Measurements from ENCODE around the gene RAB3IP.

Gene RAB3IP

DNA sequence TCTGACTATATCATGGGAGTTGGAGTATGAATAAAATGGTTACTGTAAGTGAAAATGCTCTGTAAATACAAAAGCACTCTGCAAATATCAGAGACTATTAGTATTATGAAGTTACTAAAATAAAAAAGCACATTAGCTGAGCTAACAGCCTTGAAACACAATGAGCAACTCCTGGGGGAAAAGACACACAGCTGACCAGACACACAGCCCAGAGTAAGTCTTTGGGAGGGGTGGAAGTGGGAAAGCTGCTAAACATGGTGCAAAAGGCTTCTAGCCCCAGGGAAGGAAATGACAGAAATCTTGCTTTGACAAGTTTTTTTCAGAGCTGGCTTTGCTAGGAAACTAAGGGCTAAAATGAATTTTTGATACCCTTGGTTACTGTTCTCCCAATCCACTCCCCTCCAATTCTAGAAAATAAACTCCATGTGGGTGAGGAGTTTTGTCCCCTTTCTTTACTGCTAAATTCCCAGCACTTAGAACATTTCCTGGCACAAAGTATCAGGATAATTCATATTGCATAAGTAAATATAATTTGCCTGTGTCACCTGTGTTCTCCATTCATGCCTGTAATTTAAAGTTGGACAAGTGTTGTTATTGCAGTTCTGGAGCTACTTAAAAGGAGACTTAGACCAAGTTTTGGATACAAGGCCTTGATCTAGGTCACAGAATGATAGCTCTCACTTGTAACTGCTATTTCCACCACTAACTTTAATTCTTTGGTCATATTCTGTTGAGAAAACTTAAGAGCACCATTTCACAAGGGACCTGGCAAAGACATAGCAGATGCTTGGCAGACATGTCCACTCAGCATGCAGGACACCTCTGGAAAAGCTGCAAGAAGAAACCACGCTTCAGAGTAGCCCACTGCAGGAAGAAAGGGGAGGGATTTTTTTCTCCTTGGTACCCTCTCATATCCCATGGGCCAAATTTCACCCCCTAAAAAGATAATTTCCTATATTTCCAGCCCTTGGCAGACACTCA, 19.0 kb upstream of the RAB3IP start:
- Histone ChIP-seq H3K9ac (ENCODE audit: low read depth, low read length) (no peak overlapping the region), H3K27ac (ENCODE audit: low read length) (no peak overlapping the region), H3K4me3 (ENCODE audit: low read length) (no peak overlapping the region), H3K27me3 (ENCODE audit: insufficient read depth, low read length) (no peaks in the 10 kb centered on the region), H3K4me1 (ENCODE audit: insufficient read depth, low read length) (no peaks in the 10 kb centered on the region), H3K36me3 (ENCODE audit: insufficient read depth, low read depth, low read length) (no peaks in the 10 kb centered on the region), H3K9me3 (ENCODE audit: insufficient read depth, low read depth, low read length) (no peaks in the 10 kb centered on the region)

DNA sequence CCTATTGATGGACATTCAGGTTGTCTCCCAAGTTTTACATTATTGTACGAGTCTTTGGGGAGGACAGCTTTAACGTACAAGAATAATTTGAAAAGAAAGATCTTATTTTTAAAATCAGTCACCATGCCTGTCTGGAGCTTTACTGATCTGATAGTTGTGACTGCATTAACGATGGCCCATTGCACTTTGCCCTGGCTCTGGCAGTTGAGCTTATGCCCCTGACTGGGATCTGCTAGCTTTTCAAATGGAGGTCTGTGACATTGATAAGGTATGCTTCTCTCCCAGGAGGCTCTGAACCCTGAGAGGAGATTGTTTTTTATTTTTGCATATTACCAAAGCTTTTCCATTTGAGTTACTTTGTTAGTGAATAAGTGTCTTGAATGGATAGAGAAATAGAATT, 17.9 kb upstream of the RAB3IP start:
- no peaks in the 10 kb centered on the region for H3K27me3 ChIP-seq (ENCODE audit: insufficient read depth, low read length)

DNA sequence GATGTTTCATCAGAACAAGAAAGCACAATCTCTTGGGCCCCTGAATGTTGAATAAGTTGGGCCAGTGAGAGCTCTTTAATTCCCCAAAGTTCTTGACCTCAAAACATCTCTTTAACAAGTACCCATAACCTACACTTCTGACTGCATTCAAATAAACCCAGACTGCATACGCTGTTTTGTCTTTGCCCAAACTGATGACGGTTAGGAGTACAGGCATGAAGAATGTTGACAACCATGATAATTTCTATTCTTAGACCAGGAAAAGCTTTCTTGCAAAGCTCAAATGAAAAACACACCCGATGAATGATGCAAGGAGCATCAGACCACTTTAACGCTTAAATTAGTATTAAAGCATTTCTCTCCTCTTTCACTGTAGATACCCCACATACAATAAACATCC, 11.7 kb upstream of the RAB3IP start:
- H3K36me3 ChIP-seq (ENCODE audit: insufficient read depth, low read depth, low read length) = no peaks in the 10 kb centered on the region
- no peak overlapping the region for H3K27ac ChIP-seq (ENCODE audit: low read length)
- H3K4me1 ChIP-seq (ENCODE audit: insufficient read depth, low read length) = no peaks in the 10 kb centered on the region
- no peaks in the 10 kb centered on the region for H3K27me3 ChIP-seq (ENCODE audit: insufficient read depth, low read length)
- H3K4me3 ChIP-seq (ENCODE audit: low read length) = no peak overlapping the region
- H3K9ac ChIP-seq (ENCODE audit: low read depth, low read length) = no peak overlapping the region
- no peaks in the 10 kb centered on the region for H3K9me3 ChIP-seq (ENCODE audit: insufficient read depth, low read depth, low read length)

More for the DNA sequence above, 17.9 kb upstream of the RAB3IP start:
- Histone ChIP-seq H3K4me3 (ENCODE audit: low read length) (no peak overlapping the region), H3K4me1 (ENCODE audit: insufficient read depth, low read length) (no peaks in the 10 kb centered on the region), H3K36me3 (ENCODE audit: insufficient read depth, low read depth, low read length) (no peaks in the 10 kb centered on the region), H3K27ac (ENCODE audit: low read length) (no peak overlapping the region), H3K9me3 (ENCODE audit: insufficient read depth, low read depth, low read length) (no peaks in the 10 kb centered on the region), H3K9ac (ENCODE audit: low read depth, low read length) (no peak overlapping the region)

DNA sequence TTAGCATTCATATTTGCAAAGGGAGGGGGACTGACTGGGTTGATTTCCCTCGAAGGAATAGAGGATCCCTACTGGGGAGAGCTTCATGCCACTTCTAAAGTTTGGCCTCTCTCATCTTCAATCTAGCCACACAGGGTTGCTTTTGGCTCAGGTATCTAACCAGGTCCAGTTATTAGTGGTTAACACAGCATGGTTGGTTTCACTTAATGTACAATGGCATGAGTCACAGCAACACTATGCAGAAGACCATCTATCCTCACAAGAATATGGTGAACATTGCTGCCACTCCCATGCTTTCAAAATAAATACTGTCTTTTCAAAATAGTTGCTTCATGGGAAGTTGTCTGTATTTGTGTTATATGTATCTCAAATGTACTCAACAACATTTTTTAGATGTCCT, 6.6 kb upstream of the RAB3IP start:
- H3K9me3 ChIP-seq (ENCODE audit: insufficient read depth, low read depth, low read length) = no peaks in the 10 kb centered on the region
- H3K9ac ChIP-seq (ENCODE audit: low read depth, low read length) = no peak overlapping the region
- peaks cover 7% of the 10 kb centered on the region for H3K27me3 ChIP-seq (ENCODE audit: insufficient read depth, low read length)
- no peaks in the 10 kb centered on the region for H3K36me3 ChIP-seq (ENCODE audit: insufficient read depth, low read depth, low read length)
- no peak overlapping the region for H3K27ac ChIP-seq (ENCODE audit: low read length)
- H3K4me3 ChIP-seq (ENCODE audit: low read length) = no peak overlapping the region
- no peaks in the 10 kb centered on the region for H3K4me1 ChIP-seq (ENCODE audit: insufficient read depth, low read length)

DNA sequence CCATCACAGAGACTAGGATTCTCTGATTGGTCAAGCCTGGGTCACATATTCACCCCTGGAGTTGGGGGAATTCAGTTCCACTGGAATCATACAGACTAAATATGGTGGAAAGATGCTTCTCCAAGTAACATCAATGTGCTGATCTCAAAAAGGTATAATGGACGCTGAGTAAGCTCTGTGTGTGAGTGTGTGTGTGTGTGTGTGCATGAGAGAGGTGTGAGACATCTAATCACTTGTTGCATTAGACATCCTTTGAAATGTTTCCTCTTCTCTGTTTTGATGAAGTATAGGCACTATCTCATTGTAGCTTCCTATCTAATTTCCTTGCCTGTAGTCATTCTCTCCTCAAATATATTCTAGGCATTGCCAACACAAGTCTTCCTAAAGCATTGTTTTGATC, 5.0 kb upstream of the RAB3IP start:
- Histone ChIP-seq H3K9ac (ENCODE audit: low read depth, low read length) (no peak overlapping the region), H3K36me3 (ENCODE audit: insufficient read depth, low read depth, low read length) (no peaks in the 10 kb centered on the region), H3K4me1 (ENCODE audit: insufficient read depth, low read length) (peaks cover 4% of the 10 kb centered on the region; the same call in 1 of the 2 replicates), H3K27ac (ENCODE audit: low read length) (no peak overlapping the region), H3K27me3 (ENCODE audit: insufficient read depth, low read length) (peaks cover 20% of the 10 kb centered on the region), H3K9me3 (ENCODE audit: insufficient read depth, low read depth, low read length) (no peaks in the 10 kb centered on the region), H3K4me3 (ENCODE audit: low read length) (no peak overlapping the region)

DNA sequence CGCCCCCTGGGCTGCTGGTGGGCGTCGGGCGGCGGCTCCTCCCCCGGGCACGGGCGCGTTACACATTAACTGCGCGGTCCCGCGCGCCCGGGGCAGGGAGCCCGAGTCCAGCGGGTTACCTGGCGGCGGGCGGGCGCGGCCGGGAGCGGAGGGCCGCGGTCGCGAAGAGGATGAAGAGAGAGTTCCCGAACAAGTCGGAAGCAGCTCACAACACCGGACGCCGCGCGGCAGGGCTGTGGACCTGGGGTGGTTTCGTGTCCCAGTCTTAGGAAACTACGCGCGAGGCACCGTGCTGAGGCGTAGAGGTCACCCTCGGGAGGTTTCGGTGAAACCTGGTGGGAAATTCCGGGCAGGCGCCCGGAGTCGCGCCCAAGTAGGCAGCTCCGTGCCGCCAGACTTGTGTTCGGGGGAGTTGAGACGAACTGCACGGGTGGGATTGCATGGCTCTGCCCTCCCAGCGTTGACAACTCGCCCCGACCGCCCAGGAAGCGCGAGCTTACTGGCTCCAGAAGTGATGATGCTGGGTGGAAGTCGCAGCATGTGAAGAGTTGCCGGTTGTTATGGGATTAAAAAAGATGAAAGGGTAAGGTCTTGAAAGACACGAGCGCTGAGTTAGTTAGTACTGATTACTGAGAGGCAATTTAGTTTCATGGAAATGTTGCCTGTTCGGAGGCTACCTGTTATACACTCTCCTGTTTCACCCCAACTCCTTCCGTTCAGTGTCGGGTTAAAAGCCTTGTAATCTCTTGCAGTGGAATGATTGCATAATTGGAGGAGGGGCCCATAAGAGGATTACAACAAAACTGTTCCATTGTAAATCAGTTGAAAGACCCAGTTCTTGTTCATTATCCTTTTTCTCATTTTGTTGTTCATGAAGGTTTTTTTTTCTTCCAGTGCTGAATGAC, 879 bp downstream of the RAB3IP start:
- Histone ChIP-seq H3K4me3 (ENCODE audit: low read length) (peak overlapping the region; percentile 78), H3K9ac (ENCODE audit: low read depth, low read length) (peak overlapping the region; percentile 65; the same call in 1 of the 2 replicates), H3K27me3 (ENCODE audit: insufficient read depth, low read length) (peaks cover 40% of the 10 kb centered on the region), H3K27ac (ENCODE audit: low read length) (no peak overlapping the region), H3K4me1 (ENCODE audit: insufficient read depth, low read length) (peaks cover 10% of the 10 kb centered on the region; the same call in 1 of the 2 replicates), H3K9me3 (ENCODE audit: insufficient read depth, low read depth, low read length) (no peaks in the 10 kb centered on the region), H3K36me3 (ENCODE audit: insufficient read depth, low read depth, low read length) (no peaks in the 10 kb centered on the region)

DNA sequence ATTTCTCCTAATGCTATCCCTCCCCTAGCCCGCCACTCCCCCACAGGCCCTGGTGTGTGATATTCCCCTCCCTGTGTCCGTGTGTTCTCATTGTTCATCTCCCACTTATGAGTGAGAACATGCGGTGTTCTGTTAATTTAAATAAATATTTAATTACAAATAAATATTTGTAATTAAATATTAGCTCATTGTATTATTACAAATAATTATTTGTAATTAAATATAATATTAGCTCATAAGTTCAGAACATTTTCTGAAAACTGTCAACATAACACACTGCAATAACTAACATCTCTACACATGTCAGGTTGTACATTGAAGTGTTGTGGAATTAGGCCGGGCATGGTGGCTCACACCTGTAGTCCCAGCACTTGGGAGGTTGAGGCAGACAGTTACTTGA, 5.4 kb downstream of the RAB3IP start:
- peaks cover 20% of the 10 kb centered on the region for H3K27me3 ChIP-seq (ENCODE audit: insufficient read depth, low read length)

DNA sequence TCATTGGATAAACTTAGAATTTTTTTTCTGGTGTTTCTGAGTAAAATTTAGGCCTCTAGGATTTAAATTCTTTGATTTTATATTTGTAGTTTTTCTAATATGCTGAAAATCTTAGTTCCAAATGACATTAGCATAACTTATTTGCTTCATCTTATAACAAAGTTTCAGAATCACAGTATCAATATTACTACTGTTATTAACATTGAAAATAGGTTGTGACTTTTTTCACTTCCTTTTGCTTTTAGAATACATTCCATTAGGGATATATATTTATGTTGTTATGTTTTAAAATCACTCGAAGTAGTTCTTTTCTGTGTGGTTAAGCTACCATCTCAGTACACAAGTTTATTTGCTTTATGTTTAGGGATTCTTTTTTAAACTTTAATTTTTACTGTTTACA, 12.8 kb downstream of the RAB3IP start:
- H3K9me3 ChIP-seq (ENCODE audit: insufficient read depth, low read depth, low read length) = peaks cover 15% of the 10 kb centered on the region
- no peak overlapping the region for H3K4me3 ChIP-seq (ENCODE audit: low read length)
- no peak overlapping the region for H3K27ac ChIP-seq (ENCODE audit: low read length)
- no peak overlapping the region for H3K9ac ChIP-seq (ENCODE audit: low read depth, low read length)
- H3K36me3 ChIP-seq (ENCODE audit: insufficient read depth, low read depth, low read length) = peaks cover 12% of the 10 kb centered on the region
- no peaks in the 10 kb centered on the region for H3K4me1 ChIP-seq (ENCODE audit: insufficient read depth, low read length)
- no peaks in the 10 kb centered on the region for H3K27me3 ChIP-seq (ENCODE audit: insufficient read depth, low read length)

More for the DNA sequence above, 5.4 kb downstream of the RAB3IP start:
- Histone ChIP-seq H3K4me1 (ENCODE audit: insufficient read depth, low read length) (peaks cover 7% of the 10 kb centered on the region; the same call in 1 of the 2 replicates), H3K9ac (ENCODE audit: low read depth, low read length) (no peak overlapping the region), H3K9me3 (ENCODE audit: insufficient read depth, low read depth, low read length) (peaks cover 10% of the 10 kb centered on the region), H3K27ac (ENCODE audit: low read length) (no peak overlapping the region), H3K4me3 (ENCODE audit: low read length) (no peak overlapping the region), H3K36me3 (ENCODE audit: insufficient read depth, low read depth, low read length) (0 out of 2 replicates have a peak, but pooled peaks cover 4% of the 10 kb centered on the region)

DNA sequence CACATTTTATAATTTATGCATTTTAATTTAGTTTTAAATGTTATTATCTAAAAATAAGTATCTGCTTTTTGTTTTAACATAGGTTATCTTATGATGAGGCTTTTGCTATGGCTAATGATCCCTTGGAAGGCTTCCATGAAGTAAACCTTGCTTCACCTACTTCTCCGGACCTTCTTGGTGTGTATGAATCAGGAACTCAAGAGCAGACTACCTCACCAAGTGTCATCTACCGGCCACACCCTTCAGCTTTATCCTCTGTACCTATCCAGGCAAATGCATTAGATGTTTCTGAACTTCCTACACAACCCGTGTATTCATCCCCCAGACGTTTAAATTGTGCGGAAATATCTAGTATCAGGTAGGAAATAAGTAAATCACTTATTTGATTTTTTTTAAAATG, 16.6 kb downstream of the RAB3IP start:
- Histone ChIP-seq H3K27me3 (ENCODE audit: insufficient read depth, low read length) (no peaks in the 10 kb centered on the region), H3K9me3 (ENCODE audit: insufficient read depth, low read depth, low read length) (peaks cover 22% of the 10 kb centered on the region)

DNA sequence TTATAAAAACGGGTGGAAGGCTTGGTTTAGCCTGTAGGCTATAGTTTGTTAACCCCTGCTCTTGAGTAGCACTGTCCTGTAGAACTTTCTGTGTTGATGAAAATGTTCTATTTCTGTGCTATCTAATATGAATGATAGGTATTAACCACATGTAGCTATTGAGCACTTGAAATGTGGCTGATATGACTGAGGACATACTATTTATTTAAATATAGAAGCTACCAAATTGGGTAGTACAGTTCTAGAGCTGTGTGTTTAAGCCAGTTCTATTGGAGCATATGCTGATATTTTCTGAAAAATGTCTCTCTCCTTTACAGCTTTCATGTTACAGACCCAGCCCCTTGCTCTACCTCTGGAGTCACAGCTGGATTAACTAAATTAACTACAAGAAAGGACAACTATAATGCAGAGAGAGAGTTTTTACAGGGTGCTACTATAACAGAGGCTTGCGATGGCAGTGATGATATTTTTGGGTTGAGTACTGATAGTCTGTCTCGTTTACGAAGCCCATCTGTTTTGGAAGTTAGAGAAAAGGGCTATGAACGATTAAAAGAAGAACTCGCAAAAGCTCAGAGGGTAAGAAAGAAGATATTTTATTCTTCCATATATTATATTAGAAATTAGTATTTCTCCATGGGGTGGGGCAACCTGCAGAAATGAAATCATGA, 17.6 kb downstream of the RAB3IP start:
- no peak overlapping the region for H3K27ac ChIP-seq (ENCODE audit: low read length)
- H3K9me3 ChIP-seq (ENCODE audit: insufficient read depth, low read depth, low read length) = peaks cover 31% of the 10 kb centered on the region
- H3K36me3 ChIP-seq (ENCODE audit: insufficient read depth, low read depth, low read length) = peaks cover 23% of the 10 kb centered on the region
- H3K9ac ChIP-seq (ENCODE audit: low read depth, low read length) = no peak overlapping the region
- H3K27me3 ChIP-seq (ENCODE audit: insufficient read depth, low read length) = no peaks in the 10 kb centered on the region
- H3K4me1 ChIP-seq (ENCODE audit: insufficient read depth, low read length) = no peaks in the 10 kb centered on the region
- no peak overlapping the region for H3K4me3 ChIP-seq (ENCODE audit: low read length)

More for the DNA sequence above, 16.6 kb downstream of the RAB3IP start:
- Histone ChIP-seq H3K27ac (ENCODE audit: low read length) (no peak overlapping the region), H3K4me1 (ENCODE audit: insufficient read depth, low read length) (no peaks in the 10 kb centered on the region), H3K36me3 (ENCODE audit: insufficient read depth, low read depth, low read length) (peaks cover 23% of the 10 kb centered on the region), H3K9ac (ENCODE audit: low read depth, low read length) (no peak overlapping the region), H3K4me3 (ENCODE audit: low read length) (no peak overlapping the region)

DNA sequence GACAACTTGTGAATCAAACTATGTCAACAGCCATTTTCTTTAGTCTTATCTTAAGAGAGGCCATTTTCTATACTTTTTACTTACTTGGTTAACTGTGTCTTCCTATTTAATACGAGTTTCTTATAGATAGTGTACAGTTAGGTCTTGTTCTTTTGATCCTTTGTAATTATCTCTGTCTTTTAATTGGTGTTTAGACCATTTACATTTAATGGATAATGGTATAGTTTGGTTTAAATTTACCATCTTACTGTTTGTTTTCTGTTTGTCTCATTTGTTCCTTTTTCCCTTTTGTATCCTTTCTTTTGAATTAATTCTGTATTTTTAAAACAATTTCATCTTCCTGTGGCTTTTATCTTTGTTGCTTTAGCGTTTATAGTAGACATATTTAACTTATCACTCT, 19.4 kb downstream of the RAB3IP start:
- Histone ChIP-seq H3K27me3 (ENCODE audit: insufficient read depth, low read length) (no peaks in the 10 kb centered on the region), H3K9ac (ENCODE audit: low read depth, low read length) (no peak overlapping the region), H3K4me3 (ENCODE audit: low read length) (no peak overlapping the region), H3K36me3 (ENCODE audit: insufficient read depth, low read depth, low read length) (peaks cover 29% of the 10 kb centered on the region), H3K27ac (ENCODE audit: low read length) (no peak overlapping the region), H3K9me3 (ENCODE audit: insufficient read depth, low read depth, low read length) (peaks cover 40% of the 10 kb centered on the region), H3K4me1 (ENCODE audit: insufficient read depth, low read length) (no peaks in the 10 kb centered on the region)

Measured in iPS-20b (cell line).